Ovary (tissue), 9 donors: ENCODE data around the gene METTL6. TPM values are rescaled to one million over a fixed set of nuclear protein-coding genes. Genes with fewer than 3 reads are reported as not detected.

Source experiments
- DNase-seq, 5 donors: peaks; one replicate each; pipeline ENCODE4 v3.0.0-alpha.2; 2019 to 2020
- H3K27ac ChIP-seq, 2 donors: fragments of 200-600 bp; one replicate each; pipeline versions ENCODE4 v1.5.1 to v1.8.0; 2019 to 2022
- H3K27me3 ChIP-seq: fragments of 200-600 bp; one replicate; pipeline ENCODE4 v1.8.0; 2022
- H3K36me3 ChIP-seq: fragments of 200-600 bp; sonication (generic); one replicate; pipeline ENCODE4 v1.5.1; 2019
- H3K4me1 ChIP-seq: one replicate; pipeline ENCODE4 v1.8.1; 2013; ENCODE audit warnings: mild to moderate bottlenecking, moderate library complexity; ENCODE audit not compliant: insufficient read depth
- H3K4me3 ChIP-seq: fragments of 200-600 bp; sonication (generic); one replicate; pipeline ENCODE4 v1.5.1; 2017
- H3K9me3 ChIP-seq, 2 donors: fragments of 200-600 bp in 1 of 2; sonication (generic) in 1 of 2; one replicate each; pipeline versions ENCODE4 v1.5.1 to v1.8.1; 2013 to 2019; ENCODE audit warnings: mild to moderate bottlenecking in 1 of 2, moderate library complexity in 1 of 2
- EP300 ChIP-seq: sonication (generic); formaldehyde crosslinking; IDR thresholded peaks from one replicate; pipeline ENCODE4 v1.6.1; 2017; ENCODE audit warnings: antibody characterized with exemption
- POLR2A ChIP-seq: fragments of 450-650 bp; IDR thresholded peaks from one replicate; pipeline ENCODE4 v1.6.1; 2017; ENCODE audit warnings: antibody characterized with exemption, mild to moderate bottlenecking, moderate library complexity
- WGBS, 3 donors: extraction: QIAGEN DNeasy Blood & Tissue Kit in 1 of 3; methylation state at CpG; one replicate each; pipeline versions ENCODE4 v1.1.5 to v1.1.7; 2013 to 2017; 5-methylcytosine and 5-hydroxymethylcytosine counted together
- intact Hi-C, 4 donors: fragments of 100-400 bp; cut with DNase I; formaldehyde crosslinking; loops; one replicate each; pipeline versions ENCODE4 v1.11.0 to v1.15.1; 2022 to 2023
- polyA plus RNA-seq, 2 donors: library from polyadenylated mRNA; stranded (reverse); fragments of 200-250 nt in 1 of 2; fragments of 350-450 nt in 1 of 2; fragmentation: Illumina TruSeq in 1 of 2; extraction: RNeasy Lipid Tissue Mini Kit (QIAGEN cat#74804) in 1 of 2; gene quantifications; one replicate each; pipeline ENCODE4 v1.2.3, GENCODE V29; 2013 to 2014
- total RNA-seq, 7 donors: library from RNA; depleted of rRNA in 2 of 7; stranded (reverse); fragments of >200 nt in 2 of 7; fragmentation: NEBNext Ultra II Directional in 3 of 7; extraction: Animal tissue kit (Norgen Biotek cat#: 25700) in 3 of 7; gene quantifications; one replicate each; pipeline versions ENCODE4 v1.1.0 to v1.2.4, GENCODE V29; 2016 to 2023
- TF ChIP-seq, protein P1 (sequence below), 3 donors: fragments of 450-650 bp in 2 of 3; fragments of 200-600 bp in 1 of 3; IDR thresholded peaks; one replicate each; pipeline versions ENCODE4 v1.5.1 to v1.8.0; 2016 to 2022; ENCODE audit warnings: antibody characterized with exemption in 3 of 3, mild to moderate bottlenecking in 1 of 3
- donor health status: DM: no; HTN: no; CAD: no; lungs with moderate emphysema.
- donor health status: DM: no; HTN: no; CAD: no.
- donor health status: Bipolar disorder and iron deficiency.
- donor health status: DM: yes; HTN: yes; CAD: no.
- donor health status: DM: no; HTN: no; CAD: no.
- donor health status: DM: yes; HTN: yes; CAD: no.

The METTL6 gene
- total and polyA plus RNA-seq, 9 donors = 13.0 to 25.6 (median 21.7) TPM

DNA sequence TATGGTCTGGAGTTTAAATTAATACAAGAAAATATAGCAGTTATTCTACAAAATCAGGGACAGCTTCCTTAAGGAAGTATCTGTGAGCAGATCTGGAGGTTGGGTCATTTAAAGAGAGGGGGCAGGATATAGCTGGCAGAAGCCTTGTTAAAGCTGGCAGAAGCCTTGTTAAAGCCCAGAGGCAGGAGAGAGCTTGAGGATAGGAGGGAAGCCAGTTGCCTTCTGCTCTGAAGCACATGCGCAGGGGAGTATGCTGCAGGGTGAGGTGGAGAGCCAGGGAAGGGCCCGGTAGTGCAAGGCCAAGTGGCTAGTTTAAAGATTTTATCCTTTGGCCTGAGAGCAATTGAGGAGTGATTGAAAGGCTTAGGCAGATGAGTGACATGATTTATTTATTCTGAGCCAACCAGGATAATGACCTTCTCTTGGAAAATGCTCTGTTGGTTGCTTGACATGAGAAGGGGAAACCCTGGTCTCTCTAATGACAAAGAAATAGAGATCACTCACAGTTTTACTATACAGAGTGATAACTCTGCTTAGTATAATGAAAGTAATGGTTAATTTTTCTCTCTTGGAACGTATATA lies 4.0 kb upstream of the METTL6 start:
- H3K9me3 ChIP-seq = no peaks in the 10 kb centered on the region
- no peaks in the 10 kb centered on the region for H3K36me3 ChIP-seq
- DNase-seq = no peak
- no peak overlapping the region for H3K4me3 ChIP-seq
- 75 to 83% (median 77%) methylated on average over 3 of the region's 3 CpGs for WGBS, 3 donors
- intact Hi-C loops = loop anchor here in 1 of 4 donors (10.0 kb wide), 1 partner anchor 133 kb away; no protein-coding TSS in a partner anchor
- H3K27me3 ChIP-seq = no peaks in the 10 kb centered on the region
- peaks cover 9% of the 10 kb centered on the region for H3K4me1 ChIP-seq
- no peak overlapping the region for H3K27ac ChIP-seq
- TF ChIP-seq, protein P1, sequence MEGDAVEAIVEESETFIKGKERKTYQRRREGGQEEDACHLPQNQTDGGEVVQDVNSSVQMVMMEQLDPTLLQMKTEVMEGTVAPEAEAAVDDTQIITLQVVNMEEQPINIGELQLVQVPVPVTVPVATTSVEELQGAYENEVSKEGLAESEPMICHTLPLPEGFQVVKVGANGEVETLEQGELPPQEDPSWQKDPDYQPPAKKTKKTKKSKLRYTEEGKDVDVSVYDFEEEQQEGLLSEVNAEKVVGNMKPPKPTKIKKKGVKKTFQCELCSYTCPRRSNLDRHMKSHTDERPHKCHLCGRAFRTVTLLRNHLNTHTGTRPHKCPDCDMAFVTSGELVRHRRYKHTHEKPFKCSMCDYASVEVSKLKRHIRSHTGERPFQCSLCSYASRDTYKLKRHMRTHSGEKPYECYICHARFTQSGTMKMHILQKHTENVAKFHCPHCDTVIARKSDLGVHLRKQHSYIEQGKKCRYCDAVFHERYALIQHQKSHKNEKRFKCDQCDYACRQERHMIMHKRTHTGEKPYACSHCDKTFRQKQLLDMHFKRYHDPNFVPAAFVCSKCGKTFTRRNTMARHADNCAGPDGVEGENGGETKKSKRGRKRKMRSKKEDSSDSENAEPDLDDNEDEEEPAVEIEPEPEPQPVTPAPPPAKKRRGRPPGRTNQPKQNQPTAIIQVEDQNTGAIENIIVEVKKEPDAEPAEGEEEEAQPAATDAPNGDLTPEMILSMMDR (IDR thresholded peaks at IDR 0.05) = no peak
- TF ChIP-seq POLR2A = no peak
- TF ChIP-seq EP300 = no peak

DNA sequence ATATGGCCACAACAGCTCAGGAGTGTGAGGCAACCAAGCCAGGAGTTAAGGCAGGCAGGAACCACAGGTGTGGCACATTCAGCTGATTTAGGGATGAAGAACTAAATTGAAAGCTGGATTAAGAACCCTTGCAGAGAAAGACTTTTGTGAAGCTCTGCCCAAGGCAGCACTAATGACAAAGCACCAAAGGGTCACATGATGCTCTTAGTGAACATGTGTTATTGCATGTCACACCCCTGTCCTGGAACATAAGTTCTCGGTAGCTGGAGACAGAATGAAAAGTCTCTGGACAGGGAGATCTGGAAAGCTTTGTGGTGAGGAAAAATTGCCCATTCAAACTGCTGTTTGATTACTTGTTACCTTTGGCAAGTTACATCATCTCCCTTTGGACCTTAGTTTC lies 3.3 kb upstream of the METTL6 start:
- H3K36me3 ChIP-seq = no peaks in the 10 kb centered on the region
- 79 to 93% (median 87%) methylated on average over 1 of the region's 1 CpG for WGBS, 3 donors
- intact Hi-C loops = loop anchor here in 1 of 4 donors (10.0 kb wide), 1 partner anchor 134 kb away; no protein-coding TSS in a partner anchor
- H3K9me3 ChIP-seq = no peaks in the 10 kb centered on the region
- no peak for DNase-seq
- no peak overlapping the region for H3K4me3 ChIP-seq
- no peak overlapping the region for H3K27ac ChIP-seq
- no peaks in the 10 kb centered on the region for H3K27me3 ChIP-seq
- peaks cover 9% of the 10 kb centered on the region for H3K4me1 ChIP-seq
- TF ChIP-seq POLR2A (no peak), EP300 (no peak)
- TF ChIP-seq, protein P1 (IDR thresholded peaks at IDR 0.05) = no peak

DNA sequence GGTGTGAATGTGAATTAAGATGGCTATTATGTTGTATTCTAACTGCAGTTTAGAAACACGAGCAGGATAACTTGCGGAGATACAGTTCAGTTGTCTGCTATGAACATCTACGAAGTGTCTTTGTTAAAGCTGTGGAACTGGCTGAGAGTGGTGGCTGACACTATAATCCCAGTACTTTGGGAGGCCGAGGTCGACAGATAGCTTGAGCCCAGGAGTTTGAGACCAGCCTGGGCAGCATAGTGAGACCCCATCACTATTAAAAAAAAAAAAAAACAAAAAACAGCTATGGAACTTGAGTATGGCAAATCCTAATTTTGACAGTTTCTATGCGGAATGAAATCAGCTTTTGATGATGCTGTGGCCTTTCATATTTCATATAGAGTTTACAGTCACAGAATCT lies 1.7 kb upstream of the METTL6 start:
- peak overlapping the region; percentile 73 for H3K4me3 ChIP-seq
- TF ChIP-seq, protein P1 (IDR thresholded peaks at IDR 0.05) = no peak
- no peak for TF ChIP-seq EP300
- peaks cover 9% of the 10 kb centered on the region for H3K4me1 ChIP-seq
- H3K27ac ChIP-seq = no peak overlapping the region
- no peaks in the 10 kb centered on the region for H3K36me3 ChIP-seq
- 78 to 87% (median 86%) methylated on average over 6 of the region's 6 CpGs for WGBS, 3 donors
- no peaks in the 10 kb centered on the region for H3K9me3 ChIP-seq
- H3K27me3 ChIP-seq = no peaks in the 10 kb centered on the region
- DNase-seq = no peak
- intact Hi-C loops = loop anchor here in 1 of 4 donors (10.0 kb wide), 1 partner anchor 126 kb away; no protein-coding TSS in a partner anchor

DNA sequence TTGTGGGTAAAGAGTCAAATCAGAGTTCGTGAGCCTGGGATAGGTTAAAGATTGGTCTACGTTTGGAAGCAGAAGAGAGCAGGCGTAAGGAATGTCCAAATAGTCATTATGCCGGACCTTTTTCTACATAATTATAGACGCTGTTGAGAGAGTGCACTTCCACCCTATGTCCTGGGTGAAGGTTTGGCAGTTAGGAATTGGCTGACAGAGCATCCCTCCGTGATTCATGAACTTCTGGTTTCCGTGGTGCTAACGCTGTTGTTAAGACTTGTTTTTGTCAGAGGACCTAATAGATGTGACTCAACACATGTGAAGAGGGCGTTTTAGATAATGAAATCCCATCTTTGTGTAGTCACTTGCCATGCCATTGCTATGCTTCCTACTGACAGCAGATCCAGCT lies 1.2 kb upstream of the METTL6 start:
- H3K27me3 ChIP-seq = no peaks in the 10 kb centered on the region
- DNase-seq = no peak
- peaks cover 9% of the 10 kb centered on the region for H3K4me1 ChIP-seq
- no peaks in the 10 kb centered on the region for H3K9me3 ChIP-seq
- intact Hi-C loops = loop anchor here in 1 of 4 donors (10.0 kb wide), 1 partner anchor 126 kb away; no protein-coding TSS in a partner anchor
- 0 to 11% (median 4%) methylated on average over 9 of the region's 9 CpGs for WGBS, 3 donors
- H3K4me3 ChIP-seq = peak overlapping the region; percentile 73
- H3K27ac ChIP-seq = no peak overlapping the region
- H3K36me3 ChIP-seq = no peaks in the 10 kb centered on the region
- no peak for TF ChIP-seq POLR2A

DNA sequence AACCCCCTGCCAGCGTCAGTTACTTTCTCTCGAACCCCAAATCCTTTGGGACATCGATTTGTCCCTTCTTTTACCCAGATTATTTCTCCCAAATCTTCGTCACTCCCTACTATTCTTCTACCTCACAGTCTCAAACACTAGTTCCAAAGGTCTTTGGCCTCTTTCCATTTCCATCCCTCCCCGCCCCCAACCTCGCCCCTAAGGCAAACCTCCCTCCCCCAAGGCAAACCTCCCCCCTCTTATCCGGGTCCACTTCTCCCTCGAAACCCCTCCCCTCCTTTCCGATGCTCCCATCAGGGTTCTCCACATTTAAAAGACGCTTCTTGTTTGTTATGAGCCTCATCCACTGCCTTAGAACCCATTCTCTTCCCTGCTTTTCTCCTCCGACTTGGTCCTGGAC lies 637 bp upstream of the METTL6 start:
- DNase-seq = no peak
- Histone ChIP-seq H3K4me1 (peaks cover 9% of the 10 kb centered on the region), H3K27ac (peak overlapping the region in 1 of 2 donors; percentile 49), H3K27me3 (no peaks in the 10 kb centered on the region), H3K9me3 (no peaks in the 10 kb centered on the region), H3K36me3 (no peaks in the 10 kb centered on the region), H3K4me3 (peak overlapping the region; percentile 73)
- intact Hi-C loops = loop anchor here in 1 of 4 donors (10.0 kb wide), 1 partner anchor 127 kb away; no protein-coding TSS in a partner anchor
- WGBS, 3 donors = 0 to 2% (median 0%) methylated on average over 11 of the region's 11 CpGs
- TF ChIP-seq EP300 (no peak), POLR2A (no peak)
- TF ChIP-seq, protein P1 (IDR thresholded peaks at IDR 0.05) = no peak
